HG03064 (cell line): ENCODE results near the gene CASP5.
"Not testable (repeated sequence)": the region's sequence is repeated elsewhere in the genome, so short reads cannot be mapped to it uniquely, and the experiment has no call there.

ENCODE experiments used
- ATAC-seq: cut with Tn5 transposase; IDR thresholded peaks from one replicate; pipeline ENCODE4 v1.9.1; 2021; ENCODE audit warnings: low read depth; ENCODE audit not compliant: unreplicated experiment

The CASP5 gene

DNA sequence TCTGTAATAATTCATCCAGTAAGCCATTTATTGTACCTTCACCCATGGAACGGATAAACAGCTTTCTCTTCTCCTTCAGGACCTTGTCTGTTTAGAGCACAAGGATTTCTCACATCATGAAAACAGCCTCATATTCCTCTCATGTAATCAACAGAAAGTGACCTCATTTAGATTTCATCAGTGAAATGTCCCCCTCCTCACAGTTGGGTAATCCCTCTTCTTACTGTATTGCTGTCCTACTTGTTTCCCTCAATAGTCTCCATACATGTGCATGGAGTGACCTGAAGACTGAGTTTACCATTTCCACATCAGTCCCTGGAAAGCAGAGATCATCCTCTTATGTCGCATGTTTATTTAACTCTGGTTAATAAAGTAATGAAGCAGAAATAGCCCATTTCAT, 11.4 kb upstream of the CASP5 start:
- not testable (repeated sequence) for ATAC-seq

DNA sequence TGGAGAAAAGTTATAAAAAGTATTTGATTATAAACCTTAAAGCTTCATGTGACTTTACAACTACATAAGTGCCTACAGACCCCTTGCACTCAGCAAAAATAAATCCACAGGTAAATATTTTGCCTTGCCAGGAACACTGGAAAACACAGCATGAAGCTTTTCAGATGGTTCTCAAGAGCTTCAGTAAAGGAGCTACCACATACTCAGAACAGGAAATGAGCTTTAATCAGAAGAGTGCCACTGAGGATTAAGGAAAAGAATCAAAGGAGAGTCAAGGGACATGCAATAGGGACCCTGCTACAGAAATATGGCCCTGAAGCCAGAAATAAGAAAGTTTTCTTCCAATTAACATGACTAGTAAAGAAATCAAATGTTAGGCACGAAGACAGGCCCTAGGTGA, 10.8 kb upstream of the CASP5 start:
- no peak for ATAC-seq

DNA sequence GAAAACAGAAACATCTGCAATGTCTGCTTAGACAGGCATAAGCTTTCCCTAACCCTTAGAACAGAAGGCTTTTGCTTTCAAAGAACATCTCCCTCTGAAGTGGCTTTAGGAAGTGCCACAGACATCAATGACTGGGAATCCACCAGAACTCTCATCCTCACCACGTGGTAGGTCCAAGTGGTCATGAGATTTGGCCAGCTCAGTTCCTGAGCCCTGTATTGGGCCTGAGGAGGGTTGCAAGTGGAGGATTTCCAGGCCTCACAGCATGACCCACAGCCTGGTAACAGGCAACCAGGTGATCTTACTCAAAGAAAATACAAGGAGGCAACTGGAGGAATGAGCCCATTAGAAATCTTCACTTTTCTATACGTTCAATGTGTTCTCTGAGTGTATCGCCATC, 10.4 kb upstream of the CASP5 start:
- no peak for ATAC-seq

DNA sequence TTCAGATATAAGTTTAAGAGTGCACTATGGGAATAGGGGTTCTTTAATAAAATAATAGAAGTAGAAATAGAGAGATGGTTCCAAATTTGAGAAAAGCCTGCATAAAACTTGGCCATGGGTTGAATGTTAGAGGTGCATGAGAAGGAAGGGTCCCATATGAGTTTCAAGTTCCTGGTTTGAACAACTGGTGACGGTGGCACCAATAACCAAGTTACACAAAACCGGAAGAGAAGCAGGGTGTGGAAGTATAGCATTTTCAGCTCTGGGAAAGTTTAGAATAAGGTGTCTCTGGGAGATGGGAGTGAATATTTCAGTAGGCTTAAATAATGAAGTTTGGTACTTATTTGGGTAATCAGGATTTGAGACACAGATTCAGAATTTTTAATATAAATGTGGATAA, 9.5 kb upstream of the CASP5 start:
- no peak for ATAC-seq

DNA sequence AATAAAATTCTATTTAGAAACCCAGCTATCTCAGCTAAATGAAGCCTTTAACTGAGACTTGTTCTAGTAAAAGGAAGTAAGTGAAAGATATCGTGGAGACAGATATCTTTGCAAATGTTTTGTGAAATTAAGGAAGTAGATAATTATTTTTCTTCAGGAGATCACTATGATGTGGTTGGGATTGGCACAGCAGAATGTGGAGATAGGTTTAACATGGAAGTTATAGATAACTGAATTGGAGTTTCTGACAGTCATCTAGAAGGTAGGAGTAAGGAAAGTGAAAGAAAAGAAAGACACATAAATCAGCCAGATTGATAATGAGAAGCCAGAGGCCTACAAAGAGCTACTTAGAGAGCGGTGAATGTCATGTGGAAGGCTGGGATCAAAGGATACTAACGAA, 4.7 kb upstream of the CASP5 start:
- no peak for ATAC-seq

DNA sequence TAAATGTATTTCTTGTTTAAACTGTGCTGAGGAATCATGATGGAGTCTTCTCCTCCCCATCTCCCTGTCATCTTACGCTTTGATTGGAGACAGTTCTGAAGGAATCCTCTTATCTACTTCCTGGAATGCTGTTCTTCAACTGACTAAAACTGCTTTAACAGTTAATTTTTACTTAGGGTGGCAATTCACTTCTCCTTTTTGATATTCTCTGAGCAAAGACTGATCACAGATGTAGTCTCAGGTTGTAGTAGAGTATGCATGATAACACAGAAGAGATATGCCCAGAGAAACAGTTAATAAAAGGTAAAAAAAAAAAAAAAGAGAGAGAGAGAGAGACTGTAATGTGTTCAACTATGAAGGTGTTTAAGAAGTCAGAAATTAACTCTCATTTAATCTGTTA, 1.4 kb upstream of the CASP5 start:
- ATAC-seq, result no peak

DNA sequence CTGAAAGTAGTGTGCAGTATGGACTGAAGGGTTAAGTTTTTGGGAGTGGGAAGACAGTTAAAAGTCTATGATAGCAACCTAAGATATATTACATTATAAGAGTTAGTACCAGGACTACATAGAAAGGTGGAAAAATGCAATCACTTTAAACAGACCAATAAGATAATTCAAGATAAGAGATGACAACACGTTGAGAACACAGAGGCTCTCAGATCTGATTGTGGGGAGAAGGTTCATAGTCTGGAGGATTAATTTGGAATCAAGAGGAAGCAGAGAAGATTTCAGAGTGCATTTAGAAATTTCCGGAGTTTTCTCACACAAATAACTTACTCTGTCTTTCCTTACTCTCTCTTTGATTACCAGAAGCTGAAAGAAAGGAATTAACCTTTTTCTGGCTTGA, 441 bp downstream of the CASP5 start:
- no peak for ATAC-seq

DNA sequence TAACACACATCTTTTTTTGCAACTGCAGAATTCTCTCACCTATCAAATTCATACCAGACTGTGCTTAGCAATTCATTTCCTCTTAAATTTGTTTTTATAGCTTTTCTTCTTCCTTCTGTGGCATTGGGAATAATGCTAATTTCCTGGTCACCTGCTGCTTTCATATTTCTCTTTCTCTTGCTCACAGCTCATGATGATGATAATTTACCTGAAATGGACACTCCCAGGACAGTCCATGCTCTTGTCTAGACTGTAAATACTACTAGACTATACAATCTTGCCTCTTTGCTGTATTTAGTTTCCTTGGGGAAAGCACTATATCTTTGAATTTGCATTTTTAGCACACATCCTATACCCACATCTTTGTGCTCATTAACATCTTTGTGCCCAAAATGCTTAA, 15.5 kb downstream of the CASP5 start:
- no peak for ATAC-seq

DNA sequence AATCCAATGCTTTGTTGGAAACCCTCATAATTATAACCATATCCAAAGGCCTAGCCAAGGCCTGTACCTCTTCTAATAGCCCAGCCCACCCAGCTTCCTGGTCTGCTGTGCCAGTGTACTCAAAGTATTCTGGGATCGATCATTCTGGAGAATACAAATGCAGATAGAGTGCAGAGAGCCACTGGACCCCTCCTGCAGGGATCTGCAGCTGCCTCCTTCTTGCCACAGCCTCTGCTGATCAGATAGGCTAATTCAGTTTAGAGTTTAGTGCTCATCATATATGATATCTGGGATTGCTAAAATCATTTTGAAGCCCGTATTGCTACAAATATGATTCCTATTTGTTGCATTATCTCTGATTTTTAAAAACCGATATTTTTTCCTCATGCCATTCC, 17.5 kb downstream of the CASP5 start:
- ATAC-seq, result no peak

DNA sequence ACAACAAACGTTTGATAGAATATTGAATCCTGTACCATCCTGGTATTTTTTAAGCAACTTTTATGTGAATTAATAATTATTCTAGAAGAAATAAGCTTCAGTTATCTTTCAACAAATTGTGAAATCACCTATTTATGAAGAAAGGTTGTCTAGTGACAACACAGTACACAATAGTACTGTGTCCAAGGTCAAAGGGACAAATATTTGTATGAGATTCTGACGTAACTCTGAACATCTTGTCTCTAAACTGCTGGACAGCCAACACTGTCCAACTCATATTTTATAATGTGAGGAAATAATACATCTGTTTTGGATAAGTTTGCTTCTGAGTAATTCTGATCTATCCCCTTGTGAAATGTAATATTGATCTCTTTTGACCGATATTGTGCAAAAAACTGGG, 18.9 kb downstream of the CASP5 start:
- ATAC-seq, result no peak

DNA sequence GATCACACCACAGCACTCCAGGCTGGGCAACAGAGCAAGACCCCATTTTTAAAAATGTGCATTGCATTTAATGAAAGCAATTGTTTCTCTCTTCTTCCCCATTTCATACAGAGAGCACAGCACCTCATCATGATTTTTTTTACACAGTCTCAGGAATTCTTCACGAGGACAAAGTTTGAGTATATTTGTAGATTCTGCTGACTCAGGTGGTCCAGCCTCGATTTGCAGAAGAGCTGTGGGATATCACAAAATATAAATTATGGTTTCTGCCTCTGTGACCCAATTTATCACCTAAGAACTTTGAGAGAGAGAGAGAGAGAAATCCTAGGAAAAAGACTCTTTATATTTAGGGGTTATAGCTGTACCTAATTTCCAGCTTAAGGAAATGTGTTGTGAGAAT, 19.8 kb downstream of the CASP5 start:
- ATAC-seq, result no peak

DNA sequence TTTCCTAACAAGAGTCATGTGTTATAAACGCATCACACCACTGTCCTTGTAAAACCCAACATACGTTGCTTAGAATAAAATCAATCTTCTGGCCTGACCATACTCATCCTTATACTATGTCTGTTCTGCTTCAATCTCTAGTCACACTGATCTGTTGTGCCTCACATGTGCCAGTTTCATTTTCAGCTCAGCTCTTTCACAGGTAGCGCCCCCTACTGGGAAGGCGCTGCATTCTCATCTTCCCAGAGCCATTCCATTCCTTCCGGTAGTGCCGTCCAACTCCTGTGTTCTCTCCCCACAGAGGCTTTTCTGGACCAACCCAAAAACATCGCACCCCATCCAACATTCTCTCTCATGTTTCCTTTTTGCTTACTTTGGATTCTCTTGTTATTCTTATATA, 22.2 kb downstream of the CASP5 start:
- peak; percentile 87 for ATAC-seq

DNA sequence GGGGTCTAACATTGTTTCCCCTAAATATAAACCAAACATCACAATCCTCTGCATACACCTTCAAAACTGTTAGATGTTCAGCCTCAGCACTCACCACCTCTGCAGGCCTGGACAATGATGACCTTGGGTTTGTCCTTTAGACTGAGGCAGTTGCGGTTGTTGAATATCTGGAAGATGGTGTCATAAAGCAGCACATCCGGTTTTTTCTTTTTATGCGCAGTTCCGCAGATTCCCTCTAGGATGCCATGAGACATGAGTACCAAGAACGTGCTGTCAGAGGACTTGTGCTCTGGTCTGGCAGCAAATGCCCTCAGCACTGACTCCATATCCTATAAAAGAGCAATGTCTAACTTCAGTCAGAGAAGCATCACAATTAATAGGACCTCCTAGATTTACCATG, 22.8 kb downstream of the CASP5 start:
- peak; percentile 21 for ATAC-seq

DNA sequence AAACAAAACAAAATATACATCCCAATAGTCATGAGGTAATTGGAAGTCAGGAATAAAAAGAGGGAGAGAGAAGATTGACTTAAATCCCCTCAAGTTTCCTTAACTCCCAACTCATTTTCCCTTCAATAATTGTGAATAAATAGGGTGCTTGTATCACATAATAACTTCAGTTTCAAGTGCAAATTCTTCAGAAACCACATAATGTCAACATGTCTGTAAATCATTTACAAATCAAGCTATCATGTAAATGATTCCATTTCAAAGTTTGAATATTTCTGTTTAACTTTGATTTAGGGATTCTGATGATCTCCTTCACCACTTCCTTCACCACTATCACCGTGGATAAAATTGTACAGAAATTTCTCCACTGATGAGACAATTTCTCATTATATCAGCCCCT, 23.2 kb downstream of the CASP5 start:
- no peak for ATAC-seq

DNA sequence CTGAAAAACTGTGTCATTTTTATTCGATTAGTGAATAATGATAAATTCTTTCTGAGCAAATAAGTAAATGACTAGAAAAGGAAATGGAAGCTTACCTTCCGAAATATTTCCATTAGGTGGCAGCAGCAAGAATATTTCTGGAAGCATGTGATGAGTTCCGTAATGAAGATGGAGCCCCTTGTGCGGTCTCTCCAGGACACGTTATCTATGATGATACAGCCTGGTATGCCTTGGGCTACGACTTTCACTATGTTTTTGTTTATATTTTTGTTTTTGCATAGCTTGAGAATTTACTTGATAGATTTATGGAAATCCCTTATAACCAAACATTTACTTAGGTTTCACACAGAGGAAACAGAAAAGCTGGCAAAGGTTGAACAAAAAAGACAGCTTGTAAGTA, 25.7 kb downstream of the CASP5 start:
- no peak for ATAC-seq

DNA sequence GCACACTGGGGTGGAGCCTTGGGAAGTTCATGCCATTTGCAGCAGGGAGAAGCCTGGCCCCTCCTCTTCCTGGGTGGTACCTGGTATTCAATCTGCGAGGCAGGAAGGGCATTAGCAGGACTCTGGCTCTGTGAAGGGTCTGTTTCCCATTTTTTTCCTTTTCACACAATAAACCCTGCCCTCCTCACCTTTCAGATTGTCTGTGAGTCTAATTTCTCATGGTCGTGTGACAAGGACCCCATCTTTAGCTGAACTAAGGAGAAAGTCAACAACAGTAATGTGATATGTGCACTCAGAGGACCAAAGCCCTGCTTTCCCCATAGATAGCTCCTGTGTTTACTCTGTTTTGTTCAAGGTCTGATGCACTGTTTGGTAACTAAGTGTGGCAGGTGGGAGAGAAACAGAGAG, 28.0 kb downstream of the CASP5 start:
- no peak for ATAC-seq

DNA sequence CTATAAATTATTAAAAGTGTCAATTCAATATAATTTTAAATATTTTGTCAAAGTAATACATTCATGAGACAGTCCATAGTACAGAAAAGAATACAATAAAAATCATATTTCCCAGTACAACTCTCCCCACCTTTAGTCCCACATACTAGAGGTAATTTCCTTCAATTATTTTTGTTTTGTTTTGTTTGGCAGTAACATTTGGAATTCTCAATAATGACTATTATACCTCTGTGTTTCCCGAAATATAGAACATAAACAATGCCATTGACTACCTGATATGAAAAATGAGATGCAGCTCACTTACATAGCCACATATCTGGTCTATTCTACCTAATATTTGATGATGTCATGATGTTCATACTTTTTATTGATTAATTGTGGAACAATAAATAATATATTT, 30.2 kb downstream of the CASP5 start:
- ATAC-seq, result no peak

DNA sequence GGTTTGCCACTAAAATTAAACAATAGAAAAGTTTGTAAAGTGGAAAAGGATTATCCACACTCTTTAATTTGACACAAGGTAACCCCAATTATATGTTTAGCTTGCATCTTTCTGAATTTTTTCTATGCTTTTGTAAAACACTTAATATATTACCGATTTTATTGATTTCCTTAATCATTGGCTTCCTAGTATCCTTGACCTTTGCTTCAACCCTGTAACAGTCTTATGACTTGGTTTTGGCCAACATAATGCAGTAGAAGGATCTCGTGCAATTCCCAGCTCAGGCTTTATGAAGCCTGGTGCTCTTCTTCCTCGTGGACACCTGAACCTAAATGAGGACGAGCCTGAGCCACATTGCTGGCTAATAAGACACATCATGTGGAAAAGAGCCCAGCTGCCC, 31.0 kb downstream of the CASP5 start:
- ATAC-seq, result no peak

DNA sequence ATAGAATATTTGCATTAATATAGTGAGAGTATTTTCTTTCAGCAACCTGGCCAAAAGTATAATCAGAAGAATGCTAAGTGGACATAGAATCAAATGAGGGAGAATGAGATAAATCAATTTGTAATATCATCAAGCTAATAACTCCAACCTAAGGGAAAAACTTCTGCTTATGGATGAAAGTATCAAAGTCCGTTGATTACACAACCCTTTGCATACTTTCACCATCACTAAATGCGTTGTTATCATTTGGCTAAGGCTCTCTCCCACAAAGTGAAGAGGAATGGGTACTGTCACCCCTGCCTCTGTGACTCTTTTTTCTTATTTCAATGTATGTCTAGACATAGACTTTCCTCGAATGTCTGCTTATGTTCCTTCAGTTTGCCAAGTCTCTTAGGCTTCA, 38.2 kb downstream of the CASP5 start:
- no peak for ATAC-seq

DNA sequence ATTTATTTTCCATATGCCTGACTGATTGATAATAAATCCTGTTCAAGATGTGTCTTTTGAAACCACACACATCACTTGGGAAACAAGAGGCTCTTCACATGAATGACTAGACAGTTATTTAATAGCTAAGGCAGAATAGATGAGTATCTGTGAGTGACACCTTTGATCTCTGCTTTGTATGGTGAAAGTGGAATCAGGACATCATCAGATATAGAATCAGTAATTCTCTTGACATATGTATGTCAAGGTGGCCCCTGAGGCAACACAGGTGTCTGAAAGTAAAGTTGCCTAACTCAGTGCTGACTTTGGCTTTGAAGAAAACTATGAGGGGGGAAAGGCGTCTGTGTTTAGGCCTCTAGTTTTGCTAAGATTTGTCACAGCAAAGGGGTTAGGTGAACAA, 43.1 kb downstream of the CASP5 start:
- ATAC-seq, result no peak

DNA sequence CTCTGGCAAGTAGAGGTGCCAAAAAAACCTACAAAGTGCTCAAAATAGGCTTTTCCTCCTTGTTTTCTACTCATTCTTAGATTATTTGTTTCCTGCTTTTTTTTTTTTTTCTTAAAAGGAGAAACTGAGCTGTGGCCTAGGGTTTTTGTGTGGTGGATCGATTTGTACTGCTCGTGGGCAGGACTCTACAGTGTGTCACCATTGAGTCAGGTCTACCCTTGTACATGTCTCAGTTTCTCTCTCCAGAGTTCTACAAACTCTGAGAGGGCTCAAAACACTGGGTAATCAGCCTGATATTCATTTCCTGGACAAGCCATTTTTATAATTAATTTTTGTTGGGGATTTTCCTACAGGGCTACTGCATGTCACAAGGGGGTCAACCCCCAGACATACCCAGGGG, 49.4 kb downstream of the CASP5 start:
- ATAC-seq, result no peak

DNA sequence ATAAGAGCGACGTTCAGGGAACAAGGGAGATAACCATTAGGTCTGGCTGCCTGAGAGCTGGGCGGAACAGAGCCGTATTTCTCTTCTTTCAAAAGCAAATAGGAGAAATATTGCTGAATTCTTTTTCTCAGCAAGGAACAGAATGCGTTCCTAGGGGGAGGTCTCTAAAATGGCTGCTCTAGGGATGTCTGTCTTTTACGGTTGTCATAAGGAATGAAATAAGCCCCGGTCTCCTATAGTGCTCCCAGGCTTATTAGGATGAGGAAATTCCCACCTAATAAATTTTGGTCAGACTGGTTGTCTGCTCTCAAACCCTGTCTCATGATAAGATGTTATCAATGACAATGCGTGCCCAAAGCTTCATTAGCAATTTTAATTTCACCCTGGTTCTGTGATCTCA, 50.0 kb downstream of the CASP5 start:
- ATAC-seq, result not testable (repeated sequence)

DNA sequence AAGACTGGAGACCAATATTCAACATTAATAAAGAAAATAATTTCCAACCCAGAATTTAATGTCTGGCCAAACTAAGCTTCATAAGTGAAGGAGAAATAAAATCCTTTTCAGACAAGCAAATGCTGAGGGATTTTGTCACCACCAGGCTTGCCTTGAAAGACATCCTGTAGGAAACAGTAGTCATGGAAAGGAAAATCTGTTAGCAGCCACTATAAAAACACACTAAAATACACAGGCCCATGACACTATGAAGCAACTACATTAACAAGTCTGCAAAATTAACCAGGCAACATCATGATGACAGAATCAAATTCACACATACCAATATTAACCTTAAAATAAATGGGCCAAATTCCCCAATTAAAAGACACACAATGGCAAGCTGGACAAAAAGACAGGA, 52.2 kb downstream of the CASP5 start:
- no peak for ATAC-seq
